PFSK-1 (cell line): Measurements from ENCODE around the gene ERFL.

Experiments used
- POLR2AphosphoS5 ChIP-seq: IDR thresholded peaks from 2 replicates; pipeline ENCODE4 v1.6.1; 2012; ENCODE audit warnings: low read depth, mild to moderate bottlenecking, control low read depth, low read length, moderate library complexity
- SIN3A ChIP-seq: IDR thresholded peaks from 2 replicates; pipeline ENCODE4 v1.6.1; 2012; ENCODE audit warnings: mild to moderate bottlenecking, low read length, moderate library complexity, borderline replicate concordance; ENCODE audit not compliant: insufficient read depth
- TAF1 ChIP-seq: IDR thresholded peaks from 2 replicates; pipeline ENCODE4 v1.6.1; 2012; ENCODE audit warnings: low read length, control low read depth, borderline replicate concordance; ENCODE audit not compliant: insufficient read depth
- TF ChIP-seq, protein P1 (sequence below), 2 experiments: IDR thresholded peaks; 2 replicates each; pipeline versions ENCODE4 v1.6.1 to v1.8.0; 2011 to 2012; ENCODE audit warnings: low read depth in 2 of 2, low read length in 2 of 2, control low read depth in 1 of 2, inconsistent platforms in 1 of 2, mild to moderate bottlenecking in 1 of 2, moderate library complexity in 1 of 2; ENCODE audit not compliant: insufficient read depth in 1 of 2

DNA sequence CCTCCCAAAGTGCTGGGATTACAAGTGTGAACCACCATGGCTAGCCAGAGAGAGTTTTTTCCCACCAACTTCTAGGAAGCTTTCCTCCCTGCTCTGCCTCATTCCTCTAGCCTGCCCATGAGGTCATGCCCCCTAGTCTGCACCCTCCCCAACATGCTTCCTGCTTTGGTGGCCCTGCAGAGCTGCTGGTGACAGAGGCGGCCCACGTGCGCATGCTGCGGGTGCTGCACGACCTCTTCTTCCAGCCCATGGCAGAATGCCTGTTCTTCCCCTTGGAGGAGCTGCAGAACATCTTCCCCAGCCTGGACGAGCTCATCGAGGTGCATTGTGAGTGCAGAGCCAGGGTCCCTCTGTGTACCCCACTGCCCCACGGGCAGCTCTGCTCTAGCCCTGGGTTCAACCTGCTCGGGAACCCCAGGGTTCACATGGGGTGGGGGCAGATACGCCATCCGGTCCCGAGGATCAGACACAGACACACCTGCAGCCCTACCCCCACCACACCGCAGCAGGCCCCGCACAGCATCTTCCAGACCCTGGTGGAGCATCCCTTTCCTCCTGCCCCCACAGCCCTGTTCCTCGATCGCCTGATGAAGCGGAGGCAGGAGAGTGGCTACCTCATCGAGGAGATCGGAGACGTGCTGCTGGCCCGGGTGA is 26.4 kb downstream of the ERFL start:
- TF ChIP-seq POLR2AphosphoS5 (no peak), SIN3A (no peak), TAF1 (no peak)
- TF ChIP-seq, protein P1, sequence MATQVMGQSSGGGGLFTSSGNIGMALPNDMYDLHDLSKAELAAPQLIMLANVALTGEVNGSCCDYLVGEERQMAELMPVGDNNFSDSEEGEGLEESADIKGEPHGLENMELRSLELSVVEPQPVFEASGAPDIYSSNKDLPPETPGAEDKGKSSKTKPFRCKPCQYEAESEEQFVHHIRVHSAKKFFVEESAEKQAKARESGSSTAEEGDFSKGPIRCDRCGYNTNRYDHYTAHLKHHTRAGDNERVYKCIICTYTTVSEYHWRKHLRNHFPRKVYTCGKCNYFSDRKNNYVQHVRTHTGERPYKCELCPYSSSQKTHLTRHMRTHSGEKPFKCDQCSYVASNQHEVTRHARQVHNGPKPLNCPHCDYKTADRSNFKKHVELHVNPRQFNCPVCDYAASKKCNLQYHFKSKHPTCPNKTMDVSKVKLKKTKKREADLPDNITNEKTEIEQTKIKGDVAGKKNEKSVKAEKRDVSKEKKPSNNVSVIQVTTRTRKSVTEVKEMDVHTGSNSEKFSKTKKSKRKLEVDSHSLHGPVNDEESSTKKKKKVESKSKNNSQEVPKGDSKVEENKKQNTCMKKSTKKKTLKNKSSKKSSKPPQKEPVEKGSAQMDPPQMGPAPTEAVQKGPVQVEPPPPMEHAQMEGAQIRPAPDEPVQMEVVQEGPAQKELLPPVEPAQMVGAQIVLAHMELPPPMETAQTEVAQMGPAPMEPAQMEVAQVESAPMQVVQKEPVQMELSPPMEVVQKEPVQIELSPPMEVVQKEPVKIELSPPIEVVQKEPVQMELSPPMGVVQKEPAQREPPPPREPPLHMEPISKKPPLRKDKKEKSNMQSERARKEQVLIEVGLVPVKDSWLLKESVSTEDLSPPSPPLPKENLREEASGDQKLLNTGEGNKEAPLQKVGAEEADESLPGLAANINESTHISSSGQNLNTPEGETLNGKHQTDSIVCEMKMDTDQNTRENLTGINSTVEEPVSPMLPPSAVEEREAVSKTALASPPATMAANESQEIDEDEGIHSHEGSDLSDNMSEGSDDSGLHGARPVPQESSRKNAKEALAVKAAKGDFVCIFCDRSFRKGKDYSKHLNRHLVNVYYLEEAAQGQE (IDR thresholded peaks at IDR 0.05; ENCODE audit: insufficient read depth in 1 of 2, low read depth in 2 of 2, low read length in 2 of 2) = no peak
